ENCODE data around the gene RNF133. TPM values are rescaled to one million over a fixed set of nuclear protein-coding genes. Genes with fewer than 3 reads are reported as not detected.

RNF133 gene
- polyA plus RNA-seq, 1 donor = 0.22 TPM

Other genes starting within 250 kb of the RNF133 start
- gene RNF148, start 3.8 kb upstream of the RNF133 start, polyA plus RNA-seq (ENCODE audit: insufficient read length) = not detected
- 6.0 TPM for gene CADPS2, start 187.3 kb upstream of the RNF133 start, polyA plus RNA-seq (ENCODE audit: insufficient read length)